Trophoblast cell (in vitro differentiated cells and primary cell): ENCODE results near the gene SLC37A1.

ENCODE experiments used
- DNase-seq, 2 donors: peaks; one replicate each; pipeline ENCODE4 v3.0.0-alpha.2; 2016
- H2AFZ ChIP-seq: 2 replicates; pipeline ENCODE4 v1.6.1; 2013; ENCODE audit warnings: low read length, moderate library complexity, mild to moderate bottlenecking; ENCODE audit not compliant: insufficient read depth, poor library complexity
- H2AK5ac ChIP-seq: 2 replicates; pipeline ENCODE4 v1.6.1; 2013; ENCODE audit warnings: mild to moderate bottlenecking, low read length
- H2BK120ac ChIP-seq: 2 replicates; pipeline ENCODE4 v1.6.1; 2013; ENCODE audit warnings: low read length, mild to moderate bottlenecking, moderate library complexity; ENCODE audit not compliant: insufficient read depth, poor library complexity
- H2BK12ac ChIP-seq: 2 replicates; pipeline ENCODE4 v1.6.1; 2013; ENCODE audit warnings: mild to moderate bottlenecking, low read length, moderate library complexity
- H2BK5ac ChIP-seq: 2 replicates; pipeline ENCODE4 v1.6.1; 2013; ENCODE audit warnings: low read length, low read depth, moderate library complexity, mild to moderate bottlenecking; ENCODE audit not compliant: poor library complexity
- H3K14ac ChIP-seq: 2 replicates; pipeline ENCODE4 v1.6.1; 2013; ENCODE audit warnings: mild to moderate bottlenecking, low read length
- H3K18ac ChIP-seq: 2 replicates; pipeline ENCODE4 v1.6.1; 2013; ENCODE audit warnings: mild to moderate bottlenecking, low read length
- H3K23ac ChIP-seq: 2 replicates; pipeline ENCODE4 v1.6.1; 2013; ENCODE audit warnings: low read length
- H3K27ac ChIP-seq: 2 replicates; pipeline ENCODE4 v1.5.1; 2013; ENCODE audit warnings: low read depth, mild to moderate bottlenecking, inconsistent platforms, low read length, moderate library complexity
- H3K27me3 ChIP-seq: 2 replicates; pipeline ENCODE4 v1.6.1; 2013; ENCODE audit warnings: inconsistent platforms, mild to moderate bottlenecking, low read length, moderate library complexity; ENCODE audit not compliant: insufficient read depth
- H3K36me3 ChIP-seq, 2 experiments: 1 replicate in 1 of 2; 2 replicates in 1 of 2; pipeline ENCODE4 v1.6.1; 2013; ENCODE audit warnings: low read length in 2 of 2, mild to moderate bottlenecking in 2 of 2, moderate library complexity in 1 of 2; ENCODE audit not compliant: insufficient read depth in 2 of 2, control insufficient read depth in 1 of 2
- H3K4ac ChIP-seq: 2 replicates; pipeline ENCODE4 v1.6.1; 2013; ENCODE audit warnings: low read depth, mild to moderate bottlenecking, low read length, moderate library complexity
- H3K4me1 ChIP-seq, 2 experiments: 1 replicate in 1 of 2; 2 replicates in 1 of 2; pipeline ENCODE4 v1.6.1; 2013; ENCODE audit warnings: low read length in 2 of 2, mild to moderate bottlenecking in 2 of 2, moderate library complexity in 1 of 2; ENCODE audit not compliant: insufficient read depth in 2 of 2, control insufficient read depth in 1 of 2
- H3K4me2 ChIP-seq: 2 replicates; pipeline ENCODE4 v1.6.1; 2013; ENCODE audit warnings: inconsistent platforms, mild to moderate bottlenecking, low read length, moderate library complexity
- H3K4me3 ChIP-seq: 2 replicates; pipeline ENCODE4 v1.5.1; 2013; ENCODE audit warnings: mild to moderate bottlenecking, low read depth, low read length, inconsistent platforms
- H3K79me1 ChIP-seq: one replicate; pipeline ENCODE4 v1.6.1; 2013; ENCODE audit warnings: low read length
- H3K79me2 ChIP-seq: 2 replicates; pipeline ENCODE4 v1.6.1; 2013; ENCODE audit warnings: low read length, mild to moderate bottlenecking; ENCODE audit not compliant: control insufficient read depth, insufficient read depth, poor library complexity
- H3K9ac ChIP-seq: 2 replicates; pipeline ENCODE4 v1.6.1; 2013; ENCODE audit warnings: mild to moderate bottlenecking, low read length
- H3K9me3 ChIP-seq: 2 replicates; pipeline ENCODE4 v1.6.1; 2013; ENCODE audit warnings: low read depth, mild to moderate bottlenecking, control low read depth, inconsistent platforms, low read length; ENCODE audit not compliant: insufficient read depth
- H4K12ac ChIP-seq: 2 replicates; pipeline ENCODE4 v1.6.1; 2013; ENCODE audit warnings: low read depth, mild to moderate bottlenecking, low read length, moderate library complexity
- H4K8ac ChIP-seq: 2 replicates; pipeline ENCODE4 v1.6.1; 2013; ENCODE audit warnings: low read depth, mild to moderate bottlenecking, low read length, moderate library complexity
- H4K91ac ChIP-seq: one replicate; pipeline ENCODE4 v1.6.1; 2013; ENCODE audit warnings: low read depth, mild to moderate bottlenecking, low read length, moderate library complexity
- WGBS: extraction: QIAGEN DNeasy Blood & Tissue Kit; methylation state at CpG from one replicate; pipeline ENCODE4 v1.1.7; 2013; ENCODE audit warnings: missing lambda C conversion rate; ENCODE audit not compliant: insufficient read length, insufficient coverage; ENCODE audit errors: extremely low coverage; 5-methylcytosine and 5-hydroxymethylcytosine counted together

Gene SLC37A1

GRCh38 chr21:42578761-42579415 is 65.2 kb downstream of the SLC37A1 start:
- H3K23ac ChIP-seq: no peak overlapping the region
- H2AK5ac ChIP-seq: no peak overlapping the region
- no peak overlapping the region for H3K4ac ChIP-seq
- no peak overlapping the region for H3K27ac ChIP-seq
- peaks cover 5% of the 10 kb centered on the region for H3K9me3 ChIP-seq
- H3K36me3 ChIP-seq: peaks cover 11 to 13% of the 10 kb centered on the region in 2 experiments
- H3K14ac ChIP-seq: no peak overlapping the region
- WGBS: no CpG with 5 or more reads among the region's 12 CpGs
- no peak overlapping the region for H2AFZ ChIP-seq
- no peak overlapping the region for H2BK5ac ChIP-seq
- no peak overlapping the region for H4K12ac ChIP-seq
- H3K9ac ChIP-seq: no peak overlapping the region
- H3K79me1 ChIP-seq: no peaks in the 10 kb centered on the region
- H2BK12ac ChIP-seq: no peak overlapping the region
- no peak overlapping the region for H3K4me3 ChIP-seq
- no peak overlapping the region for H3K4me2 ChIP-seq
- no peaks in the 10 kb centered on the region for H3K79me2 ChIP-seq
- H3K18ac ChIP-seq: no peak overlapping the region
- H2BK120ac ChIP-seq: no peak overlapping the region
- no peak overlapping the region for H4K91ac ChIP-seq
- no peak overlapping the region for H4K8ac ChIP-seq
- no peaks in the 10 kb centered on the region for H3K27me3 ChIP-seq
- no peak for DNase-seq
- no peaks in the 10 kb centered on the region for H3K4me1 ChIP-seq

GRCh38 chr21:42579456-42580075 is 65.9 kb downstream of the SLC37A1 start:
- Histone ChIP-seq H3K4me1 (no peaks in the 10 kb centered on the region), H3K79me2 (no peaks in the 10 kb centered on the region), H3K79me1 (no peaks in the 10 kb centered on the region), H4K91ac (no peak overlapping the region), H3K4ac (no peak overlapping the region), H2BK120ac (no peak overlapping the region), H2AFZ (no peak overlapping the region), H3K27me3 (no peaks in the 10 kb centered on the region), H3K36me3 (peaks cover 11 to 13% of the 10 kb centered on the region in 2 experiments), H3K4me3 (no peak overlapping the region), H3K4me2 (no peak overlapping the region), H3K27ac (no peak overlapping the region), H3K9me3 (peaks cover 6% of the 10 kb centered on the region), H2AK5ac (no peak overlapping the region), H3K23ac (no peak overlapping the region), H2BK12ac (no peak overlapping the region), H4K12ac (no peak overlapping the region), H3K9ac (no peak overlapping the region), H2BK5ac (no peak overlapping the region), H4K8ac (no peak overlapping the region), H3K14ac (no peak overlapping the region), H3K18ac (no peak overlapping the region)
- no CpG with 5 or more reads among the region's 22 CpGs for WGBS
- peak in 1 of 2 donors; percentile 5 for DNase-seq

- H2BK12ac ChIP-seq: no peak overlapping the region
- no peak overlapping the region for H2BK120ac ChIP-seq
- H3K9ac ChIP-seq: no peak overlapping the region
- H3K4me2 ChIP-seq: no peak overlapping the region
- no peak overlapping the region for H3K27ac ChIP-seq
- DNase-seq: no peak
- no peak overlapping the region for H3K23ac ChIP-seq
- H2AFZ ChIP-seq: no peak overlapping the region
- no peaks in the 10 kb centered on the region for H3K27me3 ChIP-seq
- peaks cover 9% of the 10 kb centered on the region in 2 experiments for H3K36me3 ChIP-seq
- no peaks in the 10 kb centered on the region for H3K79me1 ChIP-seq
- H3K18ac ChIP-seq: no peak overlapping the region
- H3K4ac ChIP-seq: no peak overlapping the region
- H3K14ac ChIP-seq: no peak overlapping the region
- H4K91ac ChIP-seq: no peak overlapping the region
- H3K4me3 ChIP-seq: no peak overlapping the region
- no peaks in the 10 kb centered on the region for H3K4me1 ChIP-seq
- H4K8ac ChIP-seq: no peak overlapping the region
- H3K79me2 ChIP-seq: no peaks in the 10 kb centered on the region
- H3K9me3 ChIP-seq: peaks cover 6% of the 10 kb centered on the region
- no peak overlapping the region for H2AK5ac ChIP-seq
- H4K12ac ChIP-seq: no peak overlapping the region
- H2BK5ac ChIP-seq: no peak overlapping the region
- no CpG with 5 or more reads among the region's 16 CpGs for WGBS
These were observed 66.6 kb downstream of the SLC37A1 start for GRCh38 chr21:42580076-42580792.

DNA sequence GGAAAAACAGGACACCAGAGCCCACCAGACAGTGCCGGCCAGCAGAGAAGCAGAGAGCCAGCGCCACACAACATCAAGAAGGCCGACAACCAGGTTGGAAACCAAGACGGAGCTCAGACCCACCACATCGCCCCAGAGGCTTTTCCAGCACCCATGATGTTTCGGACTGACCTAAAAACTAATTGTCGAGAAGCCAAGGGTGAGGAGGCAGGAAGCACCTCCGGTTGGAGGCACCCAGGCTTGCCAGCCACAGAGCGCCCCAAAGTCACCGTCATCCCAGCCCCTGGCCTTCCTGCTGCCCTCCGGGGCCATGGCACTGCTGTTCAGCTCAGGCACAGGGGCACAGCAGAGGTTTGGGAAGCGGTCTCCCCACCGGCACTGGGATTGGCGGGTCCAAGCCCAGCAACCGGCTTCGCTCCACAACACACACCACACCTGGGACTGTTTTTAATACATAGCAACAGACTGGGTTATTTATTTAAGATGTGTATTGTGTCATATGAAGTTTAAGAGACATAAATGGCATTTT is 67.2 kb downstream of the SLC37A1 start:
- H3K14ac ChIP-seq: no peak overlapping the region
- H3K27me3 ChIP-seq: no peaks in the 10 kb centered on the region
- H2BK5ac ChIP-seq: no peak overlapping the region
- H3K9me3 ChIP-seq: peaks cover 6% of the 10 kb centered on the region
- H3K9ac ChIP-seq: no peak overlapping the region
- H2BK12ac ChIP-seq: no peak overlapping the region
- H2AFZ ChIP-seq: no peak overlapping the region
- H3K27ac ChIP-seq: no peak overlapping the region
- no peaks in the 10 kb centered on the region for H3K4me1 ChIP-seq
- H3K79me2 ChIP-seq: no peaks in the 10 kb centered on the region
- no peak overlapping the region for H4K8ac ChIP-seq
- H2BK120ac ChIP-seq: no peak overlapping the region
- no peak overlapping the region for H3K18ac ChIP-seq
- no peak overlapping the region for H3K23ac ChIP-seq
- H3K36me3 ChIP-seq: peaks cover 6% of the 10 kb centered on the region in 2 experiments
- no peak overlapping the region for H4K91ac ChIP-seq
- DNase-seq: no peak
- H4K12ac ChIP-seq: no peak overlapping the region
- H2AK5ac ChIP-seq: no peak overlapping the region
- H3K4ac ChIP-seq: no peak overlapping the region
- no CpG with 5 or more reads among the region's 16 CpGs for WGBS
- no peaks in the 10 kb centered on the region for H3K79me1 ChIP-seq
- no peak overlapping the region for H3K4me2 ChIP-seq
- H3K4me3 ChIP-seq: no peak overlapping the region
